Keratinocyte (primary cell): ENCODE measurements around the gene GPLD1. TPM values are rescaled to one million over a fixed set of nuclear protein-coding genes. Genes with fewer than 3 reads are reported as not detected.

Experiments
- DNase-seq: peaks from one replicate; pipeline ENCODE4 v3.0.0-alpha.2; 2011; ENCODE audit warnings: low read depth, missing footprints, low spot score
- FAIRE-seq: peaks from 2 replicates; lab custom pipeline; 2011; peaks lifted over from hg19 to GRCh38; lab: Jason Lieb, UNC
- H2AFZ ChIP-seq: 2 replicates; pipeline ENCODE4 v1.6.0; 2012; ENCODE audit warnings: low read length, control low read depth, inconsistent platforms; ENCODE audit not compliant: control insufficient read depth
- H3K27ac ChIP-seq: 2 replicates; pipeline ENCODE4 v1.5.1; 2011; ENCODE audit warnings: low read length; ENCODE audit not compliant: control insufficient read depth, insufficient read depth
- H3K27me3 ChIP-seq: 3 replicates; pipeline ENCODE4 v1.6.0; 2011; ENCODE audit warnings: low read length; ENCODE audit not compliant: control insufficient read depth, insufficient read depth; ENCODE audit errors: extremely low read depth
- H3K36me3 ChIP-seq, 2 experiments: 2 replicates in 1 of 2; 3 replicates in 1 of 2; pipeline ENCODE4 v1.5.1; 2011; ENCODE audit warnings: low read length in 2 of 2, mild to moderate bottlenecking in 1 of 2; ENCODE audit not compliant: control insufficient read depth in 2 of 2, insufficient read depth in 2 of 2; ENCODE audit errors: extremely low read depth in 1 of 2
- H3K4me1 ChIP-seq: 3 replicates; pipeline ENCODE4 v1.5.1; 2011; ENCODE audit warnings: low read length; ENCODE audit not compliant: control insufficient read depth, insufficient read depth; ENCODE audit errors: extremely low read depth
- H3K4me2 ChIP-seq: 3 replicates; pipeline ENCODE4 v1.6.0; 2011; ENCODE audit warnings: low read depth, low read length; ENCODE audit not compliant: control insufficient read depth, insufficient read depth; ENCODE audit errors: extremely low read depth
- H3K4me3 ChIP-seq, 3 experiments: fragments of 200-600 bp in 1 of 3; sonication (generic) in 1 of 3; 2 replicates in 2 of 3; 3 replicates in 1 of 3; pipeline ENCODE4 v1.5.1; 2011 to 2016; ENCODE audit warnings: low read length in 3 of 3, mild to moderate bottlenecking in 3 of 3, control low read depth in 2 of 3, inconsistent platforms in 1 of 3, low read depth in 1 of 3, mixed read lengths in 1 of 3, mixed run types in 1 of 3, moderate library complexity in 1 of 3; ENCODE audit not compliant: control insufficient read depth in 2 of 3, insufficient read depth in 2 of 3; ENCODE audit errors: extremely low read depth in 1 of 3
- H3K79me2 ChIP-seq: 2 replicates; pipeline ENCODE4 v1.6.0; 2012; ENCODE audit warnings: low read length; ENCODE audit not compliant: control insufficient read depth, insufficient read depth
- H3K9ac ChIP-seq: 3 replicates; pipeline ENCODE4 v1.6.0; 2011; ENCODE audit warnings: low read length; ENCODE audit not compliant: control insufficient read depth, insufficient read depth; ENCODE audit errors: extremely low read depth
- H3K9me1 ChIP-seq: 3 replicates; pipeline ENCODE4 v1.6.0; 2011; ENCODE audit warnings: low read length; ENCODE audit not compliant: control insufficient read depth, insufficient read depth; ENCODE audit errors: extremely low read depth
- H3K9me3 ChIP-seq: 2 replicates; pipeline ENCODE4 v1.5.1; 2012; ENCODE audit warnings: low read depth, low read length; ENCODE audit not compliant: control insufficient read depth
- H4K20me1 ChIP-seq: 3 replicates; pipeline ENCODE4 v1.6.0; 2011; ENCODE audit warnings: low read length; ENCODE audit not compliant: control insufficient read depth, insufficient read depth; ENCODE audit errors: extremely low read depth
- EZH2 ChIP-seq: IDR thresholded peaks from one replicate; pipeline ENCODE4 v1.6.1; 2012; ENCODE audit warnings: inconsistent platforms, mild to moderate bottlenecking, low read length, moderate library complexity
- dilution Hi-C: fragments of 300-500 bp; cut with MboI; formaldehyde crosslinking; loops from one replicate; pipeline ENCODE4 v1.7.0; 2020; ENCODE audit warnings: low sequenced_read_pairs; ENCODE audit not compliant: extremely low pct_ligation_motif_present
- polyA plus RNA-seq, 5 experiments: library from polyadenylated mRNA; depleted of rRNA in 3 of 5; stranded (reverse) in 3 of 5; stranded (forward) in 1 of 5; unstranded in 1 of 5; fragments of >200 nt; gene quantifications; 1 replicate in 1 of 5; 2 replicates in 3 of 5; 3 replicates in 1 of 5; pipeline versions ENCODE4 v1.2.1 to v1.2.3, GENCODE V29; 2011 to 2012; ENCODE audit warnings: missing spikeins in 2 of 5, low read depth in 1 of 5, low replicate concordance in 1 of 5
- TF ChIP-seq, protein P1 (sequence below), 3 experiments: IDR thresholded peaks in 1 of 3; conservative IDR thresholded peaks in 1 of 3; optimal IDR thresholded peaks in 1 of 3; 2 replicates in 2 of 3; 3 replicates in 1 of 3; pipeline versions ENCODE3 to v1.5.1; 2011; ENCODE audit warnings: low read length in 3 of 3, mild to moderate bottlenecking in 3 of 3, moderate library complexity in 2 of 3, control low read depth in 1 of 3, inconsistent platforms in 1 of 3; ENCODE audit not compliant: insufficient read depth in 2 of 3; ENCODE audit errors: extremely low read depth in 1 of 3

Gene GPLD1
- polyA plus RNA-seq, 1 donor (not counting 4 experiments of a cell fraction or from before 2014, with no cell fraction given): 0.07 TPM

GRCh38 chr6:24391756-24392405 is 97.5 kb downstream of the GPLD1 start:
- dilution Hi-C loops: loop anchor here (25.0 kb wide), 1 partner anchor 105 kb away; no protein-coding TSS in a partner anchor
- peaks cover 6% of the 10 kb centered on the region for H3K4me1 ChIP-seq
- TF ChIP-seq, protein P1, sequence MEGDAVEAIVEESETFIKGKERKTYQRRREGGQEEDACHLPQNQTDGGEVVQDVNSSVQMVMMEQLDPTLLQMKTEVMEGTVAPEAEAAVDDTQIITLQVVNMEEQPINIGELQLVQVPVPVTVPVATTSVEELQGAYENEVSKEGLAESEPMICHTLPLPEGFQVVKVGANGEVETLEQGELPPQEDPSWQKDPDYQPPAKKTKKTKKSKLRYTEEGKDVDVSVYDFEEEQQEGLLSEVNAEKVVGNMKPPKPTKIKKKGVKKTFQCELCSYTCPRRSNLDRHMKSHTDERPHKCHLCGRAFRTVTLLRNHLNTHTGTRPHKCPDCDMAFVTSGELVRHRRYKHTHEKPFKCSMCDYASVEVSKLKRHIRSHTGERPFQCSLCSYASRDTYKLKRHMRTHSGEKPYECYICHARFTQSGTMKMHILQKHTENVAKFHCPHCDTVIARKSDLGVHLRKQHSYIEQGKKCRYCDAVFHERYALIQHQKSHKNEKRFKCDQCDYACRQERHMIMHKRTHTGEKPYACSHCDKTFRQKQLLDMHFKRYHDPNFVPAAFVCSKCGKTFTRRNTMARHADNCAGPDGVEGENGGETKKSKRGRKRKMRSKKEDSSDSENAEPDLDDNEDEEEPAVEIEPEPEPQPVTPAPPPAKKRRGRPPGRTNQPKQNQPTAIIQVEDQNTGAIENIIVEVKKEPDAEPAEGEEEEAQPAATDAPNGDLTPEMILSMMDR (optimal IDR thresholded peaks at IDR 0.05 in 1 of 3, IDR thresholded peaks at IDR 0.05 in 1 of 3, conservative IDR thresholded peaks at IDR 0.05 in 1 of 3; ENCODE audit: extremely low read depth in 1 of 3, insufficient read depth in 2 of 3, low read length in 3 of 3): no peak
- no peak for TF ChIP-seq EZH2
- no peaks in the 10 kb centered on the region for H3K9me1 ChIP-seq
- H4K20me1 ChIP-seq: no peaks in the 10 kb centered on the region
- H3K27ac ChIP-seq: no peak overlapping the region
- no peak overlapping the region for H2AFZ ChIP-seq
- no peaks in the 10 kb centered on the region for H3K9me3 ChIP-seq
- H3K36me3 ChIP-seq: no peaks in the 10 kb centered on the region
- H3K4me2 ChIP-seq: no peak overlapping the region
- H3K79me2 ChIP-seq: no peaks in the 10 kb centered on the region
- DNase-seq (no peak), FAIRE-seq (no peak)
- H3K27me3 ChIP-seq: no peaks in the 10 kb centered on the region
- H3K9ac ChIP-seq: no peak overlapping the region
- H3K4me3 ChIP-seq: no peak overlapping the region

DNA sequence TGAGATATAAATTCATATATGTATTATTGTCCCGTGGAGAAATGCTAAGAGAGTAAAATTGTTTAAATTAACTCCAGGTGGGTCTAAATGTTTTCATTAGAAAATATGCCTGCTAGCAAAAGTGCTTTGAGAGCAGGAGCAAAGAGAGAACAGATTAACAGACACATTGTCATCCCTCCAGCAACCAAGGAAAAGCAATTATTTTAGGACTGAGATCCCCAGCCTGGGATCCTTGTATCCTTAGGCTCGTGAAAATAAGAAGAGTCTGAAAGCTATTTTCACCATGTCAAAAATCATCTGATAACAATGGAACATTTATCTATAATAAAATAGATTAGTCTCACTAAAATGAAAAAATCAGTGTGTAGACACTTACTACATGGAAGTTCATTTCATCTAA is 98.2 kb downstream of the GPLD1 start:
- dilution Hi-C loops: loop anchor here (25.0 kb wide), 1 partner anchor 104 kb away; no protein-coding TSS in a partner anchor
- H2AFZ ChIP-seq: no peak overlapping the region
- DNase-seq: no peak
- no peak overlapping the region for H3K27ac ChIP-seq
- H3K36me3 ChIP-seq: no peaks in the 10 kb centered on the region
- H3K27me3 ChIP-seq: no peaks in the 10 kb centered on the region
- no peak for FAIRE-seq
- no peak overlapping the region for H3K4me3 ChIP-seq
- H3K4me2 ChIP-seq: no peak overlapping the region
- H4K20me1 ChIP-seq: no peaks in the 10 kb centered on the region
- no peaks in the 10 kb centered on the region for H3K79me2 ChIP-seq
- H3K9me1 ChIP-seq: no peaks in the 10 kb centered on the region
- TF ChIP-seq, protein P1 (optimal IDR thresholded peaks at IDR 0.05 in 1 of 3, IDR thresholded peaks at IDR 0.05 in 1 of 3, conservative IDR thresholded peaks at IDR 0.05 in 1 of 3; ENCODE audit: extremely low read depth in 1 of 3, insufficient read depth in 2 of 3, low read length in 3 of 3): no peak
- TF ChIP-seq EZH2: no peak
- H3K9ac ChIP-seq: no peak overlapping the region
- no peaks in the 10 kb centered on the region for H3K9me3 ChIP-seq
- peaks cover 6% of the 10 kb centered on the region for H3K4me1 ChIP-seq
